Caco-2 (cell line): ENCODE measurements around the gene UBE3C. TPM values are rescaled to one million over a fixed set of nuclear protein-coding genes. Genes with fewer than 3 reads are reported as not detected.

ENCODE experiments used
- BruUV-seq: library from RNA; stranded (reverse); fragments of 400-500 nt; replicated peaks from 2 replicates; lab custom pipeline; 2021; lab: Mats Ljungman, UMichigan
- CTCF ChIA-PET: fragments of 300-600 bp; sonication (Branson Sonifier 250); formaldehyde crosslinking; loops from one replicate; lab custom pipeline; 2022; ENCODE audit warnings: antibody characterized with exemption; lab: Charles Lee
- POLR2A ChIA-PET: fragments of 300-600 bp; sonication (Branson Sonifier 250); formaldehyde crosslinking; loops from one replicate; lab custom pipeline; 2022; ENCODE audit warnings: antibody characterized with exemption; lab: Charles Lee
- DNase-seq, 2 experiments: peaks; one replicate each; pipeline versions ENCODE4 v3.0.0 to v3.0.0-alpha.2; 2020 to 2022
- H3K27me3 ChIP-seq: replicated peaks from 2 replicates; pipeline ENCODE4 v1.6.0; 2011; ENCODE audit warnings: low read length; ENCODE audit not compliant: control insufficient read depth, insufficient read depth
- H3K36me3 ChIP-seq: 2 replicates; pipeline ENCODE4 v1.5.1; 2011; ENCODE audit warnings: low read length; ENCODE audit not compliant: control insufficient read depth, insufficient read depth
- H3K4me1 ChIP-seq: fragments of 250-450 bp; sonication (Bioruptor Pico); 2 replicates; pipeline ENCODE4 v1.5.1; 2020; ENCODE audit warnings: mild to moderate bottlenecking
- H3K4me3 ChIP-seq: 2 replicates; pipeline ENCODE4 v1.5.1; 2011; ENCODE audit warnings: low read depth, mild to moderate bottlenecking, control low read depth, low read length
- H3K9me3 ChIP-seq: fragments of 250-450 bp; sonication (Bioruptor Pico); 2 replicates; pipeline ENCODE4 v1.5.1; 2020; ENCODE audit warnings: mild to moderate bottlenecking, moderate library complexity
- H3K27ac Mint-ChIP-seq: one replicate; pipeline ENCODE4 v1.8.0; 2022; ENCODE audit warnings: mixed read lengths; ENCODE audit not compliant: unreplicated experiment
- H3K27me3 Mint-ChIP-seq: one replicate; pipeline ENCODE4 v1.8.0; 2022; ENCODE audit warnings: mixed read lengths; ENCODE audit not compliant: insufficient read depth, unreplicated experiment
- H3K36me3 Mint-ChIP-seq: one replicate; pipeline ENCODE4 v1.8.0; 2022; ENCODE audit warnings: mild to moderate bottlenecking, mixed read lengths; ENCODE audit not compliant: insufficient read depth, unreplicated experiment
- H3K4me1 Mint-ChIP-seq: one replicate; pipeline ENCODE4 v1.8.0; 2022; ENCODE audit warnings: low read depth, mixed read lengths; ENCODE audit not compliant: unreplicated experiment
- H3K4me3 Mint-ChIP-seq: one replicate; pipeline ENCODE4 v1.8.0; 2022; ENCODE audit warnings: mild to moderate bottlenecking, moderate library complexity, mixed read lengths; ENCODE audit not compliant: unreplicated experiment
- H3K9me3 Mint-ChIP-seq: one replicate; pipeline ENCODE4 v1.8.0; 2022; ENCODE audit warnings: mixed read lengths; ENCODE audit not compliant: unreplicated experiment
- intact Hi-C: fragments of 100-400 bp; cut with micrococcal nuclease; formaldehyde crosslinking; loops from one replicate; pipeline ENCODE4 v1.10.0; 2022; ENCODE audit not compliant: unreplicated experiment
- total RNA-seq: library from RNA; stranded (reverse); gene quantifications from 2 replicates; pipeline ENCODE4 v1.2.3, GENCODE V29; 2022
- TF ChIP-seq, protein P1 (sequence below), 2 experiments: fragments of 200-600 bp in 1 of 2; IDR thresholded peaks; 1 replicate in 1 of 2; 2 replicates in 1 of 2; pipeline versions ENCODE4 v1.5.1 to v1.8.0; 2011 to 2022; ENCODE audit warnings: antibody characterized with exemption in 1 of 2, control low read depth in 1 of 2, inconsistent platforms in 1 of 2, low read depth in 1 of 2, low read length in 1 of 2, mild to moderate bottlenecking in 1 of 2, moderate library complexity in 1 of 2; ENCODE audit not compliant: insufficient read depth in 1 of 2, severe bottlenecking in 1 of 2, unreplicated experiment in 1 of 2

Gene UBE3C
- total RNA-seq, 1 experiment from 2014 or later: 76.1 TPM

DNA sequence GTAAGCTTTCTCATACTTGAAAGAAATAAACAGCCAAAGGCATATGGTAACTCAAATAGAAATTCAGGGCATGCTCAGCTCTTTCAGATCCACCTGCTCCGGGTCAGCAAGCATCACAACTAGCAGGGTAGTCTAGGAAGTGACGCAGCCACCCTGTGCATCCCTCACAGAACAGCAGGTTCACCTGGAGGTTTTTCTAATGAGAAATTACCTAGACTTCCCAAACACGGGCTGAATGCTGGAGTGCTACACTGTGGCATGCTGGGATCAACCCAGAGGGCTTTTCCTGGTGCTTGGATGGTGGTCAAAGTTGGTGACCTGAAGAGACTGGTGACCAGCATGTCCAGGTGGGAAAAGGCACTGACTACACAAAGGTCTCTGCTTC lies 131.3 kb downstream of the UBE3C start:
- Mint-ChIP-seq H3K27me3 (no peaks in the 10 kb centered on the region), H3K36me3 (peaks cover 56% of the 10 kb centered on the region), H3K4me3 (no peak overlapping the region), H3K9me3 (no peaks in the 10 kb centered on the region), H3K27ac (peak overlapping the region; percentile 42), H3K4me1 (peaks cover 9% of the 10 kb centered on the region)
- Histone ChIP-seq H3K27me3 (no peaks in the 10 kb centered on the region), H3K4me3 (no peak overlapping the region), H3K36me3 (peaks cover 7% of the 10 kb centered on the region; the same call in 1 of the 2 replicates), H3K4me1 (0 out of 2 replicates have a peak, but pooled peaks cover 5% of the 10 kb centered on the region), H3K9me3 (no peaks in the 10 kb centered on the region)
- ChIA-PET POLR2A (no interaction called here), CTCF (no interaction called here)
- no TSS peak for BruUV-seq
- DNase-seq: no peak
- intact Hi-C loops: loop anchor here (5.0 kb wide), 1 partner anchor 43 kb away; no protein-coding TSS in a partner anchor
- TF ChIP-seq, protein P1, sequence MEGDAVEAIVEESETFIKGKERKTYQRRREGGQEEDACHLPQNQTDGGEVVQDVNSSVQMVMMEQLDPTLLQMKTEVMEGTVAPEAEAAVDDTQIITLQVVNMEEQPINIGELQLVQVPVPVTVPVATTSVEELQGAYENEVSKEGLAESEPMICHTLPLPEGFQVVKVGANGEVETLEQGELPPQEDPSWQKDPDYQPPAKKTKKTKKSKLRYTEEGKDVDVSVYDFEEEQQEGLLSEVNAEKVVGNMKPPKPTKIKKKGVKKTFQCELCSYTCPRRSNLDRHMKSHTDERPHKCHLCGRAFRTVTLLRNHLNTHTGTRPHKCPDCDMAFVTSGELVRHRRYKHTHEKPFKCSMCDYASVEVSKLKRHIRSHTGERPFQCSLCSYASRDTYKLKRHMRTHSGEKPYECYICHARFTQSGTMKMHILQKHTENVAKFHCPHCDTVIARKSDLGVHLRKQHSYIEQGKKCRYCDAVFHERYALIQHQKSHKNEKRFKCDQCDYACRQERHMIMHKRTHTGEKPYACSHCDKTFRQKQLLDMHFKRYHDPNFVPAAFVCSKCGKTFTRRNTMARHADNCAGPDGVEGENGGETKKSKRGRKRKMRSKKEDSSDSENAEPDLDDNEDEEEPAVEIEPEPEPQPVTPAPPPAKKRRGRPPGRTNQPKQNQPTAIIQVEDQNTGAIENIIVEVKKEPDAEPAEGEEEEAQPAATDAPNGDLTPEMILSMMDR (IDR thresholded peaks at IDR 0.05; ENCODE audit: insufficient read depth in 1 of 2, low read depth in 1 of 2, low read length in 1 of 2, severe bottlenecking in 1 of 2, unreplicated experiment in 1 of 2): no peak

DNA sequence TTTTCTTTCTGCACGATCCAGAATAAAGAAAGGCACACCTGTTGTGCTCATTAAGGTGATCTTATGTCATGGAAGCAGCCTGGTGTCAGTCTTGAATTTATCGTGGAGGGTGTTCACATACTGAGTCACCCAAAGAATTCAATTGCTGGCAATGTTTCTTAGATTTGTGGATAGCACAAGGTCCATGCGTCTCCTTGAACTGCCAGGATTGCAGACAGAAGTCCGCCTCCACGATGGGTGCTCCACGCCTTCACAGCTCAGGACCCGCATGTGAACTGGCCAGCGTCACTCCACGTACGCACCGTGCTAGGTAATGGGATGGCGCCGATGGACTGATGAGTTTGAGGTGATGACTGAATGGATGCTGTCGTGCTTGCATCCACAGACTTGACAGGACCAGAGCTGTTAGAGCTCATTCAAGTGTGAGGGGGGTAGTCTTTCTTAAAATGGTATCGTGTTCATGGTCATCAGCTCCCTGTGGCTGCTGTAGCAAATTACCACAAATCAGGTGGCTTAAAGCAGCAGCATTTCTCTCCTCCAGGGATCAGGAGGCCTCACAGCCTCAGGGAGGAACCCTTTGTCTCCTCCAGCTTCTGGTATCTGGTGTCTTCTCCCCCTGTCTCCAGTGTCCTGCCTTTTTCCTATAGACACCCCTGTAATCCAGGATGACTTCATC lies 132.7 kb downstream of the UBE3C start:
- no peaks in the 10 kb centered on the region for H3K9me3 ChIP-seq
- H3K4me1 ChIP-seq: 0 out of 2 replicates have a peak, but pooled peaks cover 5% of the 10 kb centered on the region
- no peak for DNase-seq
- no peaks in the 10 kb centered on the region for H3K27me3 Mint-ChIP-seq
- POLR2A ChIA-PET: no interaction called here
- no peak overlapping the region for H3K27ac Mint-ChIP-seq
- H3K4me3 Mint-ChIP-seq: no peak overlapping the region
- H3K4me3 ChIP-seq: no peak overlapping the region
- peaks cover 9% of the 10 kb centered on the region for H3K4me1 Mint-ChIP-seq
- H3K36me3 Mint-ChIP-seq: peaks cover 45% of the 10 kb centered on the region
- intact Hi-C loops: loop anchor here (5.0 kb wide), 1 partner anchor 44 kb away; no protein-coding TSS in a partner anchor
- no peaks in the 10 kb centered on the region for H3K9me3 Mint-ChIP-seq
- peaks cover 7% of the 10 kb centered on the region; the same call in 1 of the 2 replicates for H3K36me3 ChIP-seq
- no peaks in the 10 kb centered on the region for H3K27me3 ChIP-seq
- CTCF ChIA-PET: interaction anchor here (0.7 kb wide), 1 partner anchor 117 kb away, joined by 3 read pairs; no protein-coding TSS in a partner anchor
- TF ChIP-seq, protein P1 (IDR thresholded peaks at IDR 0.05; ENCODE audit: insufficient read depth in 1 of 2, low read depth in 1 of 2, low read length in 1 of 2, severe bottlenecking in 1 of 2, unreplicated experiment in 1 of 2): no peak
- no TSS peak for BruUV-seq

DNA sequence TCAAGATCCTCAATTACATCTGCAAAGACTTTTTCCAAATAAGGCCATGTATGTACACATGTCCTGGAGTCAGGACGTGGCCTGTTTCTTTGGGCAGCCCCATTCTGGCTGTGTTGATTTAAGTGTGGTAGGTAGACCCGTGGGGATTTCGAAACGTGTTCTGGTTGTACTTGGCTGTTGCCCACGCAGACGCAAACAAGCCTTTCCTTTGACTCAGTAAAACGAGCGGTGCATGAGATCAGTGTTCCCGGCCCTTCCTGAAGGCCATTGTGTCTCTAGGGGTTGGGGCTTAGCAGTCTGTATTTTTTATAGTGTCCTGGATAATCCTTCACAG lies 133.2 kb downstream of the UBE3C start:
- H3K36me3 ChIP-seq: peaks cover 7% of the 10 kb centered on the region; the same call in 1 of the 2 replicates
- Mint-ChIP-seq H3K4me1 (peaks cover 9% of the 10 kb centered on the region), H3K36me3 (peaks cover 44% of the 10 kb centered on the region), H3K9me3 (no peaks in the 10 kb centered on the region), H3K27ac (no peak overlapping the region), H3K27me3 (no peaks in the 10 kb centered on the region), H3K4me3 (no peak overlapping the region)
- TF ChIP-seq, protein P1 (IDR thresholded peaks at IDR 0.05; ENCODE audit: insufficient read depth in 1 of 2, low read depth in 1 of 2, low read length in 1 of 2, severe bottlenecking in 1 of 2, unreplicated experiment in 1 of 2): no peak
- intact Hi-C loops: loop anchor here (5.0 kb wide), 1 partner anchor 45 kb away; no protein-coding TSS in a partner anchor
- no peaks in the 10 kb centered on the region for H3K27me3 ChIP-seq
- POLR2A ChIA-PET: interaction anchor here (0.6 kb wide), 1 partner anchor 64 kb away, joined by 3 read pairs; no protein-coding TSS in a partner anchor
- no peak overlapping the region for H3K4me3 ChIP-seq
- CTCF ChIA-PET: no interaction called here
- H3K4me1 ChIP-seq: 0 out of 2 replicates have a peak, but pooled peaks cover 5% of the 10 kb centered on the region
- H3K9me3 ChIP-seq: no peaks in the 10 kb centered on the region
- no TSS peak for BruUV-seq
- DNase-seq: no peak
